GM23248 (cell line): Measurements from ENCODE around the gene GET3. TPM values are rescaled to one million over a fixed set of nuclear protein-coding genes. Genes with fewer than 3 reads are reported as not detected.
"Not testable (repeated sequence)": the region's sequence is repeated elsewhere in the genome, so short reads cannot be mapped to it uniquely, and the experiment has no call there.

Experiments used
- DNase-seq: peaks from one replicate; pipeline ENCODE4 v3.0.0-alpha.2; 2015
- H2AFZ ChIP-seq: fragments of 200-600 bp; sonication (generic); 2 replicates; pipeline ENCODE4 v1.6.1; 2016; ENCODE audit warnings: antibody characterized with exemption
- H3F3A ChIP-seq: fragments of 200-600 bp; sonication (generic); 2 replicates; pipeline ENCODE4 v1.6.1; 2016; ENCODE audit warnings: mild to moderate bottlenecking, antibody characterized with exemption, mixed run types; ENCODE audit not compliant: insufficient read depth
- H3K27ac ChIP-seq: fragments of 200-600 bp; sonication (generic); 2 replicates; pipeline ENCODE4 v1.5.1; 2016; ENCODE audit warnings: mild to moderate bottlenecking
- H3K27me3 ChIP-seq: fragments of 200-600 bp; sonication (generic); replicated peaks from 2 replicates; pipeline ENCODE4 v1.6.1; 2016; ENCODE audit warnings: mild to moderate bottlenecking; ENCODE audit not compliant: insufficient read depth
- H3K36me3 ChIP-seq: fragments of 200-600 bp; sonication (generic); 2 replicates; pipeline ENCODE4 v1.6.1; 2016; ENCODE audit warnings: low read depth, mild to moderate bottlenecking
- H3K4me1 ChIP-seq: fragments of 200-600 bp; sonication (generic); 2 replicates; pipeline ENCODE4 v1.6.1; 2016; ENCODE audit warnings: mild to moderate bottlenecking; ENCODE audit not compliant: insufficient read depth
- H3K4me2 ChIP-seq: fragments of 200-600 bp; sonication (generic); one replicate; pipeline ENCODE4 v1.6.1; 2016; ENCODE audit warnings: mild to moderate bottlenecking; ENCODE audit not compliant: unreplicated experiment
- H3K4me3 ChIP-seq: fragments of 200-600 bp; sonication (generic); 2 replicates; pipeline ENCODE4 v1.5.1; 2016; ENCODE audit warnings: mild to moderate bottlenecking
- H3K79me2 ChIP-seq: fragments of 200-600 bp; sonication (generic); 2 replicates; pipeline ENCODE4 v1.6.1; 2016; ENCODE audit warnings: mild to moderate bottlenecking; ENCODE audit not compliant: insufficient read depth
- H3K9ac ChIP-seq: fragments of 200-600 bp; sonication (generic); 2 replicates; pipeline ENCODE4 v1.6.1; 2016; ENCODE audit warnings: mild to moderate bottlenecking
- H3K9me2 ChIP-seq: fragments of 200-600 bp; sonication (generic); 2 replicates; pipeline ENCODE4 v1.6.1; 2016; ENCODE audit warnings: mixed run types, mild to moderate bottlenecking, moderate library complexity; ENCODE audit not compliant: insufficient read depth
- H3K9me3 ChIP-seq: fragments of 200-600 bp; sonication (generic); one replicate; pipeline ENCODE4 v1.6.1; 2017; ENCODE audit warnings: low read depth
- H4K20me1 ChIP-seq: fragments of 200-600 bp; sonication (generic); 2 replicates; pipeline ENCODE4 v1.6.0; 2016; ENCODE audit not compliant: insufficient read depth
- EZH2 ChIP-seq: fragments of 200-600 bp; sonication (generic); IDR thresholded peaks from 2 replicates; pipeline ENCODE4 v1.6.1; 2018; ENCODE audit warnings: antibody characterized with exemption, mild to moderate bottlenecking; ENCODE audit not compliant: insufficient read depth, poor library complexity, severe bottlenecking
- EZH2phosphoT487 ChIP-seq: fragments of 200-600 bp; sonication (generic); IDR thresholded peaks from 2 replicates; pipeline ENCODE4 v1.6.1; 2018; ENCODE audit warnings: antibody characterized with exemption, moderate library complexity, mild to moderate bottlenecking, low read depth; ENCODE audit not compliant: insufficient read depth
- WGBS, 2 experiments: methylation state at CpG; one replicate each; pipeline ENCODE4 v1.1.6; 2015 to 2017; ENCODE audit warnings: low lambda C conversion rate in 2 of 2, low coverage in 1 of 2; ENCODE audit errors: missing lambda C conversion rate in 2 of 2; 5-methylcytosine and 5-hydroxymethylcytosine counted together
- in situ Hi-C: fragments of 300-500 bp; cut with MboI; formaldehyde crosslinking; loops from 2 replicates; pipeline ENCODE4 v1.15.0; 2020
- polyA plus RNA-seq: library from polyadenylated mRNA; unstranded; fragments of >200 nt; fragmentation: Nextera tagmentation; extraction: Ambion mirVana; gene quantifications from 2 replicates; pipeline ENCODE4 v1.2.1, GENCODE V29; 2016
- total RNA-seq: library from RNA; depleted of rRNA; stranded (reverse); fragments of >200 nt; shearing (Covaris generic); gene quantifications from 2 replicates; pipeline ENCODE4 v1.2.3, GENCODE V29; 2014

Gene GET3
- total and polyA plus RNA-seq, 2 experiments from 2014 or later = 106 to 110 TPM

GRCh38 chr19:12722566-12723380 is 14.5 kb upstream of the GET3 start:
- peak overlapping the region; percentile 95 for H3K9ac ChIP-seq
- no peaks in the 10 kb centered on the region for H3K27me3 ChIP-seq
- H3K27ac ChIP-seq = peak overlapping the region; percentile 90
- no peaks in the 10 kb centered on the region for H3K36me3 ChIP-seq
- peak overlapping the region; percentile 94 for H2AFZ ChIP-seq
- H4K20me1 ChIP-seq = no peaks in the 10 kb centered on the region
- no peaks in the 10 kb centered on the region for H3K9me2 ChIP-seq
- H3F3A ChIP-seq = peaks cover 31% of the 10 kb centered on the region
- DNase-seq = peak; percentile 100
- peak overlapping the region; percentile 96 for H3K4me3 ChIP-seq
- H3K9me3 ChIP-seq = no peaks in the 10 kb centered on the region
- 1% methylated on average over 31 to 32 of the region's 32 CpGs for WGBS, 2 experiments
- H3K79me2 ChIP-seq = peaks cover 65% of the 10 kb centered on the region
- in situ Hi-C loops = no loop called here
- peaks cover 20% of the 10 kb centered on the region for H3K4me1 ChIP-seq
- TF ChIP-seq EZH2 (no peak), EZH2phosphoT487 (no peak)
- H3K4me2 ChIP-seq = peak overlapping the region; percentile 98

GRCh38 chr19:12723381-12723640 is 14.0 kb upstream of the GET3 start:
- Histone ChIP-seq H3K79me2 (peaks cover 60% of the 10 kb centered on the region), H2AFZ (peak overlapping the region; percentile 94), H3K27ac (peak overlapping the region; percentile 90), H3K4me2 (peak overlapping the region; percentile 98), H3K4me1 (peaks cover 16% of the 10 kb centered on the region), H3K9me2 (no peaks in the 10 kb centered on the region), H3K4me3 (peak overlapping the region; percentile 96), H3F3A (peaks cover 36% of the 10 kb centered on the region), H3K27me3 (no peaks in the 10 kb centered on the region), H3K9me3 (no peaks in the 10 kb centered on the region), H3K9ac (peak overlapping the region; percentile 95), H3K36me3 (no peaks in the 10 kb centered on the region), H4K20me1 (no peaks in the 10 kb centered on the region)
- peak; percentile 53 for DNase-seq
- in situ Hi-C loops = no loop called here
- TF ChIP-seq EZH2 (no peak), EZH2phosphoT487 (no peak)
- WGBS, 2 experiments = 1 to 3% methylated on average over 7 of the region's 7 CpGs

- TF ChIP-seq EZH2 (no peak), EZH2phosphoT487 (no peak)
- WGBS, 2 experiments = 5 to 7% methylated on average over 28 of the region's 28 CpGs
- H3K4me2 ChIP-seq = peak within 1 kb of the TSS; percentile 98
- H3F3A ChIP-seq = peaks cover 36% of the 10 kb centered on the region
- H3K9me3 ChIP-seq = no peaks in the 10 kb centered on the region
- peaks cover 12% of the 10 kb centered on the region for H3K4me1 ChIP-seq
- no peaks in the 10 kb centered on the region for H3K27me3 ChIP-seq
- peak within 1 kb of the TSS; percentile 96 for H3K4me3 ChIP-seq
- peak within 1 kb of the TSS; percentile 95 for H3K9ac ChIP-seq
- peak; percentile 73 for DNase-seq
- no peaks in the 10 kb centered on the region for H4K20me1 ChIP-seq
- peaks cover 4% of the 10 kb centered on the region; the same call in 1 of the 2 replicates for H3K36me3 ChIP-seq
- peak within 1 kb of the TSS; percentile 90 for H3K27ac ChIP-seq
- no peaks in the 10 kb centered on the region for H3K9me2 ChIP-seq
- in situ Hi-C loops = no loop called here
- H3K79me2 ChIP-seq = peaks cover 55% of the 10 kb centered on the region
- peak within 1 kb of the TSS; percentile 94 for H2AFZ ChIP-seq
These were observed 13.5 kb upstream of the GET3 start, which contains the start of gene TNPO2 for GRCh38 chr19:12723641-12724426. Gene TNPO2, minus strand, starts transcription at chr19:12723932. Its CDS starts 2,955 bp downstream, at chr19:12720977.

GRCh38 chr19:12725612-12726011 is 11.7 kb upstream of the GET3 start:
- H3K4me3 ChIP-seq, in situ Hi-C loops, H3K27me3 ChIP-seq, H4K20me1 ChIP-seq, H3K9ac ChIP-seq, H2AFZ ChIP-seq, H3K9me2 ChIP-seq, DNase-seq, H3K4me1 ChIP-seq, H3K27ac ChIP-seq, H3K9me3 ChIP-seq, H3K4me2 ChIP-seq: not testable (repeated sequence)
- H3K36me3 ChIP-seq = peaks cover 12% of the 10 kb centered on the region; the same call in 1 of the 2 replicates
- H3K79me2 ChIP-seq = peaks cover 51% of the 10 kb centered on the region
- peaks cover 31% of the 10 kb centered on the region for H3F3A ChIP-seq
- 94 to 99% methylated on average over 8 to 10 of the region's 10 CpGs for WGBS, 2 experiments
